Measurements from ENCODE around the gene KIAA0825. TPM values are rescaled to one million over a fixed set of nuclear protein-coding genes. Genes with fewer than 3 reads are reported as not detected.

KIAA0825 gene
- total RNA-seq, 2 experiments from 2014 or later: 0.19 to 0.32 TPM

DNA sequence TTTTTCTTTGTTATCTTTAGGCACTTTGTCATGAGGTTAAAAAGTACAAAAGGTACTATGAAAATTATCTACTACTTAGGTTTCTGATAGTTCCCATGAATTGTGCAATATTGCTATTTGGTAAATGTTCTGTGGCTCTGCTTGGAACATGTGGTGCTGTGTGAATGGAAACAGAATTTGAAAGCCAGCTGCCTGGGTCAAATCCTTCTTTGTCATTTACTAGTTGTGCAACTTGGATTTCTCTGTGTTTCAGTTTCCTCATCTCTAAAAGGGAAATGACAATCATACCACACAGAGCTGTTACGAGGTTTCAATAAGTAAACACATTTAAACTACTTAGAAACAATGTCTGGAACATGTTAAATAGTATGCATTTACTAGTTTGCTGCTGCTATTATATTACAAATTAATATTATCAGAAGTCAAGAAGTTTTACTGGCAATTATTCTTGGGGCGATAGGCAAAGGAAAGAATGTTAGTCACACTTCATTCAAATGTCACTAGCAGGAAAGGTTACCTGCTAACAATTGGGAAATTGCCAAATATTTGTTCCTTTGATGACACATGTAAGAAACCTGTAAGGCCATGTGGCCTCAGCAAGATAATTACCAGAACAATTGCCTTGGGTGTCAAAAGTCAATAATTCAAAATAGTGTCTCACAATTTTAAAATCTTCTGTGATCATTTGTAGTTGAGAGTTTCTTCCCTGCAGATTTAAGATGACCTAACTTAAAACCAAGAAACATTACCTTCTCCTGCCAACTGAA, 184.8 kb downstream of the KIAA0825 start:
- TF ChIP-seq EZH2phosphoT487 (IDR thresholded peaks at IDR 0.05; ENCODE audit: borderline replicate concordance, low read depth, low read length): no peak
- TF ChIP-seq, protein P1, sequence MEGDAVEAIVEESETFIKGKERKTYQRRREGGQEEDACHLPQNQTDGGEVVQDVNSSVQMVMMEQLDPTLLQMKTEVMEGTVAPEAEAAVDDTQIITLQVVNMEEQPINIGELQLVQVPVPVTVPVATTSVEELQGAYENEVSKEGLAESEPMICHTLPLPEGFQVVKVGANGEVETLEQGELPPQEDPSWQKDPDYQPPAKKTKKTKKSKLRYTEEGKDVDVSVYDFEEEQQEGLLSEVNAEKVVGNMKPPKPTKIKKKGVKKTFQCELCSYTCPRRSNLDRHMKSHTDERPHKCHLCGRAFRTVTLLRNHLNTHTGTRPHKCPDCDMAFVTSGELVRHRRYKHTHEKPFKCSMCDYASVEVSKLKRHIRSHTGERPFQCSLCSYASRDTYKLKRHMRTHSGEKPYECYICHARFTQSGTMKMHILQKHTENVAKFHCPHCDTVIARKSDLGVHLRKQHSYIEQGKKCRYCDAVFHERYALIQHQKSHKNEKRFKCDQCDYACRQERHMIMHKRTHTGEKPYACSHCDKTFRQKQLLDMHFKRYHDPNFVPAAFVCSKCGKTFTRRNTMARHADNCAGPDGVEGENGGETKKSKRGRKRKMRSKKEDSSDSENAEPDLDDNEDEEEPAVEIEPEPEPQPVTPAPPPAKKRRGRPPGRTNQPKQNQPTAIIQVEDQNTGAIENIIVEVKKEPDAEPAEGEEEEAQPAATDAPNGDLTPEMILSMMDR (conservative IDR thresholded peaks at IDR 0.05; ENCODE audit: low read length): no peak
- Histone ChIP-seq H2AFZ (ENCODE audit: low read length) (no peak overlapping the region), H3K27ac (ENCODE audit: low read depth, low read length, poor library complexity, severe bottlenecking) (no peak overlapping the region), H3K9me3 (ENCODE audit: low read length) (no peaks in the 10 kb centered on the region), H3K9me2 (ENCODE audit: insufficient read depth, low read length) (no peaks in the 10 kb centered on the region), H4K20me1 (ENCODE audit: insufficient read depth, low read length) (no peaks in the 10 kb centered on the region), H3K4me1 (ENCODE audit: insufficient read depth, low read length, poor library complexity, severe bottlenecking) (no peaks in the 10 kb centered on the region), H3K79me2 (ENCODE audit: insufficient read depth, low read depth, low read length) (no peaks in the 10 kb centered on the region), H3K36me3 (ENCODE audit: insufficient read depth, low read length) (no peaks in the 10 kb centered on the region), H3K4me2 (ENCODE audit: low read length) (no peak overlapping the region), H3K4me3 (ENCODE audit: low read depth, low read length, poor library complexity, severe bottlenecking) (no peak overlapping the region)
- CTCF ChIA-PET (ENCODE audit: unreplicated experiment): no interaction called here
- intact Hi-C loops (cut with micrococcal nuclease; ENCODE audit: unreplicated experiment): no loop called here
- DNase-seq (ENCODE audit: low spot score): no peak
- POLR2A ChIA-PET: no interaction called here
- no TSS peak for BruUV-seq (replicated peaks)

DNA sequence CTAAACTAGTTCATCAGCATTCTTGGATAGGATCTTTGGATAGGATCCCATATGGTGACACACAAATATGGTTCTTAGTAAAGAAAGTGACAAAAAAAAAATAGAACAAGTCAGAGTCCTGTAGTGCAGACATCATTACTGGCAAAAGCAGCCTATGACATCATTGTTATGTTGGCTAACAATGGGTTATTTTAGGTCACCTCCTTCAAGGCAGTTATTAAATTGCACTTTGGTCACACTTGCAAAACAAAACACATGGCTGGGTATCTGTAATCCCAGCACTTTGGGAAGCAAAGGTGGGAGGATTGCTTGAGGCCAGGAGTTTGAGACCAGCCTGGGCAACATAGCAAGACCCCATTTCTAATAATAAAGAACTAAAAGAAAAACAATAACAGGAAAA, 185.9 kb downstream of the KIAA0825 start:
- CTCF ChIA-PET (ENCODE audit: unreplicated experiment): no interaction called here
- H3K4me2 ChIP-seq (ENCODE audit: low read length): no peak overlapping the region
- TF ChIP-seq, protein P1 (conservative IDR thresholded peaks at IDR 0.05; ENCODE audit: low read length): no peak
- no peak for TF ChIP-seq EZH2phosphoT487 (IDR thresholded peaks at IDR 0.05; ENCODE audit: borderline replicate concordance, low read depth, low read length)
- H3K79me2 ChIP-seq (ENCODE audit: insufficient read depth, low read depth, low read length): no peaks in the 10 kb centered on the region
- DNase-seq (ENCODE audit: low spot score): no peak
- no peaks in the 10 kb centered on the region for H4K20me1 ChIP-seq (ENCODE audit: insufficient read depth, low read length)
- no peak overlapping the region for H3K27ac ChIP-seq (ENCODE audit: low read depth, low read length, poor library complexity, severe bottlenecking)
- H3K4me3 ChIP-seq (ENCODE audit: low read depth, low read length, poor library complexity, severe bottlenecking): no peak overlapping the region
- H3K36me3 ChIP-seq (ENCODE audit: insufficient read depth, low read length): no peaks in the 10 kb centered on the region
- no TSS peak for BruUV-seq (replicated peaks)
- H2AFZ ChIP-seq (ENCODE audit: low read length): no peak overlapping the region
- no peaks in the 10 kb centered on the region for H3K9me3 ChIP-seq (ENCODE audit: low read length)
- POLR2A ChIA-PET: no interaction called here
- H3K9me2 ChIP-seq (ENCODE audit: insufficient read depth, low read length): no peaks in the 10 kb centered on the region
- no peaks in the 10 kb centered on the region for H3K4me1 ChIP-seq (ENCODE audit: insufficient read depth, low read length, poor library complexity, severe bottlenecking)
- intact Hi-C loops (cut with micrococcal nuclease; ENCODE audit: unreplicated experiment): no loop called here

DNA sequence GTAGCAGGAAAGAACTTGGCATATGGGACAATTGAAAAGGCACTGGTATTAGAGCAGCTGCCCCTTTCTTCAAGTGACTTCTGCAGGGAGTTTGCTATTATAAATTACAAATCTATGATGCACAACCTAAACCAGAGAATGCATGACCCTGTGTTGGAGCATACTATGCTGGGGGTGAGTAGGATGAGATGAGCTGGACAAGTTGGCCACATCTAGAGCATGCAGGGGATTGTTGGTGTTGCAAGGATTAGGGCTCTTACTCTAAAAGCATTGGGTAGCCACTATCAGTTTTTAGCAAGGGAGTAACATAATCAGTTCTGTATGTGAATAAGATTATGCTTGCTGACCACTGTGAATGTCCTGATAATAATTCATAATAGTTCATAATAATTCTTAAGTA, 186.7 kb downstream of the KIAA0825 start:
- TF ChIP-seq, protein P1 (conservative IDR thresholded peaks at IDR 0.05; ENCODE audit: low read length): no peak
- TF ChIP-seq EZH2phosphoT487 (IDR thresholded peaks at IDR 0.05; ENCODE audit: borderline replicate concordance, low read depth, low read length): no peak
- no TSS peak for BruUV-seq (replicated peaks)

More for the DNA sequence above, 186.7 kb downstream of the KIAA0825 start:
- H2AFZ ChIP-seq (ENCODE audit: low read length): no peak overlapping the region
- POLR2A ChIA-PET: no interaction called here
- CTCF ChIA-PET (ENCODE audit: unreplicated experiment): no interaction called here
- intact Hi-C loops (cut with micrococcal nuclease; ENCODE audit: unreplicated experiment): no loop called here
- no peak for DNase-seq (ENCODE audit: low spot score)
- no peaks in the 10 kb centered on the region for H3K4me1 ChIP-seq (ENCODE audit: insufficient read depth, low read length, poor library complexity, severe bottlenecking)
- H3K36me3 ChIP-seq (ENCODE audit: insufficient read depth, low read length): no peaks in the 10 kb centered on the region
- no peaks in the 10 kb centered on the region for H3K9me3 ChIP-seq (ENCODE audit: low read length)
- H3K27ac ChIP-seq (ENCODE audit: low read depth, low read length, poor library complexity, severe bottlenecking): no peak overlapping the region
- no peak overlapping the region for H3K4me3 ChIP-seq (ENCODE audit: low read depth, low read length, poor library complexity, severe bottlenecking)
- no peaks in the 10 kb centered on the region for H3K9me2 ChIP-seq (ENCODE audit: insufficient read depth, low read length)
- no peaks in the 10 kb centered on the region for H3K79me2 ChIP-seq (ENCODE audit: insufficient read depth, low read depth, low read length)
- no peaks in the 10 kb centered on the region for H4K20me1 ChIP-seq (ENCODE audit: insufficient read depth, low read length)
- H3K4me2 ChIP-seq (ENCODE audit: low read length): no peak overlapping the region
